Measurements from ENCODE around the gene QSER1.
"Not testable (repeated sequence)": the region's sequence is repeated elsewhere in the genome, so short reads cannot be mapped to it uniquely, and the experiment has no call there.

The QSER1 gene

GRCh38 chr11:32911413-32911812 is 18.8 kb downstream of the QSER1 start:
- H3K4me1 ChIP-seq (ENCODE audit: insufficient read depth, low read length) = no peaks in the 10 kb centered on the region
- peaks cover 36% of the 10 kb centered on the region; the same call in 1 of the 2 replicates for H3K36me3 ChIP-seq (ENCODE audit: insufficient read depth, low read depth, low read length)
- H3K27ac ChIP-seq (ENCODE audit: low read length) = no peak overlapping the region
- no peak overlapping the region for H3K9ac ChIP-seq (ENCODE audit: low read depth, low read length)
- H3K4me3 ChIP-seq (ENCODE audit: low read length) = no peak overlapping the region
- no peaks in the 10 kb centered on the region for H3K27me3 ChIP-seq (ENCODE audit: insufficient read depth, low read length)
- H3K9me3 ChIP-seq (ENCODE audit: insufficient read depth, low read depth, low read length) = no peaks in the 10 kb centered on the region

- Histone ChIP-seq H3K4me3 (ENCODE audit: low read length) (no peak overlapping the region), H3K9ac (ENCODE audit: low read depth, low read length) (no peak overlapping the region), H3K27ac (ENCODE audit: low read length) (no peak overlapping the region), H3K4me1 (ENCODE audit: insufficient read depth, low read length) (peaks cover 5% of the 10 kb centered on the region), H3K36me3 (ENCODE audit: insufficient read depth, low read depth, low read length) (peaks cover 27% of the 10 kb centered on the region; the same call in 1 of the 2 replicates), H3K27me3 (ENCODE audit: insufficient read depth, low read length) (no peaks in the 10 kb centered on the region), H3K9me3 (ENCODE audit: insufficient read depth, low read depth, low read length) (no peaks in the 10 kb centered on the region)
Observed at GRCh38 chr11:32913445-32913844, 20.8 kb downstream of the QSER1 start.

DNA sequence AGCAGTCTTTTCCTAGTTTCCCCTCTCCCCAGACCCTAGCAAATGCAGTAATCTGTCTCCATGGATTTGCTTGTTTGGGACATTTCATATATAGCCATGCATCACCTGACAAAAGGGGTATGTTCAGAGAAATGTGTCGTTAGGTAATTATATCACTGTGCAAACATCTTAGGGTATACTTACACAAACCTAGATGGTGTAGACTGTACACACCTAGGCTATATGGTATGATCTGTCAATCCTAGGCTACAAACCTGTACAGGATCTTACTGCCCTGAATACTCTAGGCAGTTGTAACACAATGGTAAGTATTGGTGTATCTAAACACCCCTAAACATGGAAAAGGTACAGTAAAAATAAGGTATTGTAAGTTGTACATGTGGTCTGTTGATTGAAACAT is 23.8 kb downstream of the QSER1 start:
- no peaks in the 10 kb centered on the region for H3K9me3 ChIP-seq (ENCODE audit: insufficient read depth, low read depth, low read length)
- H3K4me1 ChIP-seq (ENCODE audit: insufficient read depth, low read length) = peaks cover 13% of the 10 kb centered on the region
- no peak overlapping the region for H3K4me3 ChIP-seq (ENCODE audit: low read length)
- peaks cover 35% of the 10 kb centered on the region; the same call in 1 of the 2 replicates for H3K36me3 ChIP-seq (ENCODE audit: insufficient read depth, low read depth, low read length)
- no peaks in the 10 kb centered on the region for H3K27me3 ChIP-seq (ENCODE audit: insufficient read depth, low read length)
- H3K27ac ChIP-seq (ENCODE audit: low read length) = no peak overlapping the region
- no peak overlapping the region for H3K9ac ChIP-seq (ENCODE audit: low read depth, low read length)

DNA sequence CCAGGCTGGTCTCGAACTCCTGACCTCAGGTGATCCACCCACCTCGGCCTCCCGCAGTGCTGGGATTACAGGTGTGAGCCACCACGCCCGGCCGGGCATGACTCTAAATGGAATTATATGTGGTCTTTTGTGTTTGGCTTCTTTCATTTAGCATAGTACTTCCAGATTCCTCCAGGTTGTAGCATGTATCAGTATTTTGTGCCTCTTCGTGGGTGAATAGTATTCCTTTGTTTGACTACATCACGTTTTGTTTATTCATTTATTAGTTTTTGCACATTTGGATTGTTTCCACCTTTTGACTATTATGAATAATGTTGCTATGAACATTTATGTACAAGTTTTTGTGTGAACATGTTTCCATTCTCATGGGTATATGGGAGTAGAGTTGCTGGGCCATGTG is 24.4 kb downstream of the QSER1 start:
- no peak overlapping the region for H3K9ac ChIP-seq (ENCODE audit: low read depth, low read length)
- H3K4me1 ChIP-seq (ENCODE audit: insufficient read depth, low read length) = peaks cover 13% of the 10 kb centered on the region
- no peak overlapping the region for H3K4me3 ChIP-seq (ENCODE audit: low read length)
- H3K27ac ChIP-seq (ENCODE audit: low read length) = no peak overlapping the region
- H3K9me3 ChIP-seq (ENCODE audit: insufficient read depth, low read depth, low read length) = no peaks in the 10 kb centered on the region
- no peaks in the 10 kb centered on the region for H3K27me3 ChIP-seq (ENCODE audit: insufficient read depth, low read length)
- H3K36me3 ChIP-seq (ENCODE audit: insufficient read depth, low read depth, low read length) = peaks cover 29% of the 10 kb centered on the region; the same call in 1 of the 2 replicates

GRCh38 chr11:32918427-32918826 is 25.8 kb downstream of the QSER1 start:
- Histone ChIP-seq H3K4me3 (ENCODE audit: low read length) (no peak overlapping the region), H3K36me3 (ENCODE audit: insufficient read depth, low read depth, low read length) (peaks cover 20% of the 10 kb centered on the region; the same call in 1 of the 2 replicates), H3K27me3 (ENCODE audit: insufficient read depth, low read length) (no peaks in the 10 kb centered on the region), H3K4me1 (ENCODE audit: insufficient read depth, low read length) (peaks cover 13% of the 10 kb centered on the region), H3K27ac (ENCODE audit: low read length) (no peak overlapping the region), H3K9me3 (ENCODE audit: insufficient read depth, low read depth, low read length) (no peaks in the 10 kb centered on the region), H3K9ac (ENCODE audit: low read depth, low read length) (no peak overlapping the region)

GRCh38 chr11:32919338-32919737 is 26.7 kb downstream of the QSER1 start:
- H3K9ac ChIP-seq (ENCODE audit: low read depth, low read length) = no peak overlapping the region
- peaks cover 20% of the 10 kb centered on the region; the same call in 1 of the 2 replicates for H3K36me3 ChIP-seq (ENCODE audit: insufficient read depth, low read depth, low read length)
- no peak overlapping the region for H3K27ac ChIP-seq (ENCODE audit: low read length)
- H3K9me3 ChIP-seq (ENCODE audit: insufficient read depth, low read depth, low read length) = no peaks in the 10 kb centered on the region
- no peaks in the 10 kb centered on the region for H3K27me3 ChIP-seq (ENCODE audit: insufficient read depth, low read length)
- H3K4me3 ChIP-seq (ENCODE audit: low read length) = no peak overlapping the region
- H3K4me1 ChIP-seq (ENCODE audit: insufficient read depth, low read length) = peaks cover 13% of the 10 kb centered on the region

GRCh38 chr11:32920570-32920969 is 28.0 kb downstream of the QSER1 start:
- Histone ChIP-seq H3K36me3 (ENCODE audit: insufficient read depth, low read depth, low read length) (peaks cover 19% of the 10 kb centered on the region; the same call in 1 of the 2 replicates), H3K9me3 (ENCODE audit: insufficient read depth, low read depth, low read length) (no peaks in the 10 kb centered on the region), H3K9ac (ENCODE audit: low read depth, low read length) (no peak overlapping the region), H3K27ac (ENCODE audit: low read length) (no peak overlapping the region), H3K27me3 (ENCODE audit: insufficient read depth, low read length) (no peaks in the 10 kb centered on the region), H3K4me3 (ENCODE audit: low read length) (no peak overlapping the region), H3K4me1 (ENCODE audit: insufficient read depth, low read length) (peaks cover 13% of the 10 kb centered on the region)

- Histone ChIP-seq H3K9ac (ENCODE audit: low read depth, low read length) (no peak overlapping the region), H3K36me3 (ENCODE audit: insufficient read depth, low read depth, low read length) (peaks cover 15% of the 10 kb centered on the region; the same call in 1 of the 2 replicates), H3K27ac (ENCODE audit: low read length) (no peak overlapping the region), H3K4me3 (ENCODE audit: low read length) (no peak overlapping the region), H3K9me3 (ENCODE audit: insufficient read depth, low read depth, low read length) (no peaks in the 10 kb centered on the region), H3K27me3 (ENCODE audit: insufficient read depth, low read length) (no peaks in the 10 kb centered on the region), H3K4me1 (ENCODE audit: insufficient read depth, low read length) (peaks cover 13% of the 10 kb centered on the region)
Observed at GRCh38 chr11:32921204-32921603, 28.6 kb downstream of the QSER1 start.

DNA sequence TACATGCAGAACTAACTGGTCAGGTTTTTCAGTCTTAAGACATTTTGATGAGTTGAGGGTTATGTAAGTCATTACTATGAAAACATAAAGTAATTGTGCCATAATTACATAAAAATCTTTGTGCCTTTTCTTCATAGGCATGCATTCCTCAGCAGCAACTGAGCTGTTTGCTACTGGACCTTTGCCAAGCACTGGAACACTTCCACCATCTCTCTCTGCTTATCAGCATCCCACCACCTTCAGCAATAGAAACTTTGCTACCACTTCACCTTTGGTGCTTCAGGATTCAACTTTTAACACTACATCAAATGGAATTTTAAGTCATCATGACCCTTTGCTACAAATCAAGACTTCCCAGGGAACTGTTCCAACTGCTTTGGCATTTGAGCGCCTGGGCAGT is 39.0 kb downstream of the QSER1 start:
- H3K9ac ChIP-seq (ENCODE audit: low read depth, low read length) = no peak overlapping the region
- no peak overlapping the region for H3K27ac ChIP-seq (ENCODE audit: low read length)
- peaks cover 93% of the 10 kb centered on the region for H3K36me3 ChIP-seq (ENCODE audit: insufficient read depth, low read depth, low read length)
- H3K27me3 ChIP-seq (ENCODE audit: insufficient read depth, low read length) = no peaks in the 10 kb centered on the region
- peaks cover 6% of the 10 kb centered on the region; the same call in 1 of the 2 replicates for H3K4me1 ChIP-seq (ENCODE audit: insufficient read depth, low read length)
- no peak overlapping the region for H3K4me3 ChIP-seq (ENCODE audit: low read length)
- H3K9me3 ChIP-seq (ENCODE audit: insufficient read depth, low read depth, low read length) = no peaks in the 10 kb centered on the region

DNA sequence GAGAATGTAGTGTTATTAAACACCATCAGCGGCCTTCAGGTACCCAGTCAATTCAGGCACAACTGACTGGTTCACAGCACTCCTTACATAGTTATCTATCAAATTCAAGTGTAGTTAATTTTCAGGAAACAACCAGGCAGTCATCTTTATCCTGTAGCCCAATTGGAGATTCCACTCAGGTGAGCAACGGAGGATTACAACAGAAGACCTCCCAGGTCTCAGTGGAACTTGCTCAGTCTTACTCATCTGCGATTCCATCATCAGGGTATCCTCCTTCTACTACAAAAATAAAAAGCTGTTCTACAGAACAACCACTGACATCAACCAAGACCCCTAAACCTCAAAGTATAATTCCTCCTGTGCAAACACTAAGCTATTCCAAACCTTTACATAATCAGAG is 39.6 kb downstream of the QSER1 start:
- Histone ChIP-seq H3K9me3 (ENCODE audit: insufficient read depth, low read depth, low read length) (no peaks in the 10 kb centered on the region), H3K36me3 (ENCODE audit: insufficient read depth, low read depth, low read length) (peaks cover 93% of the 10 kb centered on the region), H3K4me1 (ENCODE audit: insufficient read depth, low read length) (peaks cover 6% of the 10 kb centered on the region; the same call in 1 of the 2 replicates), H3K9ac (ENCODE audit: low read depth, low read length) (no peak overlapping the region), H3K4me3 (ENCODE audit: low read length) (no peak overlapping the region), H3K27ac (ENCODE audit: low read length) (no peak overlapping the region), H3K27me3 (ENCODE audit: insufficient read depth, low read length) (no peaks in the 10 kb centered on the region)

GRCh38 chr11:32935462-32936029 is 42.9 kb downstream of the QSER1 start:
- Histone ChIP-seq H3K4me3 (ENCODE audit: low read length) (no peak overlapping the region), H3K36me3 (ENCODE audit: insufficient read depth, low read depth, low read length) (peaks cover 100% of the 10 kb centered on the region), H3K9ac (ENCODE audit: low read depth, low read length) (no peak overlapping the region), H3K27ac (ENCODE audit: low read length) (no peak overlapping the region), H3K27me3 (ENCODE audit: insufficient read depth, low read length) (no peaks in the 10 kb centered on the region), H3K9me3 (ENCODE audit: insufficient read depth, low read depth, low read length) (no peaks in the 10 kb centered on the region; the same call in 1 of the 2 replicates), H3K4me1 (ENCODE audit: insufficient read depth, low read length) (peaks cover 7% of the 10 kb centered on the region)

GRCh38 chr11:32936178-32936577 is 43.6 kb downstream of the QSER1 start:
- not testable (repeated sequence) for H3K9ac ChIP-seq (ENCODE audit: low read depth, low read length); H3K4me3 ChIP-seq (ENCODE audit: low read length); H3K9me3 ChIP-seq (ENCODE audit: insufficient read depth, low read depth, low read length); H3K27ac ChIP-seq (ENCODE audit: low read length); H3K4me1 ChIP-seq (ENCODE audit: insufficient read depth, low read length); H3K27me3 ChIP-seq (ENCODE audit: insufficient read depth, low read length)
- peaks cover 98% of the 10 kb centered on the region for H3K36me3 ChIP-seq (ENCODE audit: insufficient read depth, low read depth, low read length)
